Forelimb muscle (tissue), 1 donor: ENCODE data around the gene CEP63. TPM values are rescaled to one million over a fixed set of nuclear protein-coding genes. Genes with fewer than 3 reads are reported as not detected.

ENCODE experiments used
- DNase-seq: peaks from one replicate; pipeline ENCODE4 v3.0.0-alpha.2; 2013; ENCODE audit warnings: low read depth
- polyA plus RNA-seq: library from polyadenylated mRNA; unstranded; fragments of 120-200 nt; gene quantifications from one replicate; pipeline ENCODE4 v1.2.1, GENCODE V29; 2013; ENCODE audit not compliant: insufficient read length

The CEP63 gene
- 35.9 TPM for polyA plus RNA-seq

DNA sequence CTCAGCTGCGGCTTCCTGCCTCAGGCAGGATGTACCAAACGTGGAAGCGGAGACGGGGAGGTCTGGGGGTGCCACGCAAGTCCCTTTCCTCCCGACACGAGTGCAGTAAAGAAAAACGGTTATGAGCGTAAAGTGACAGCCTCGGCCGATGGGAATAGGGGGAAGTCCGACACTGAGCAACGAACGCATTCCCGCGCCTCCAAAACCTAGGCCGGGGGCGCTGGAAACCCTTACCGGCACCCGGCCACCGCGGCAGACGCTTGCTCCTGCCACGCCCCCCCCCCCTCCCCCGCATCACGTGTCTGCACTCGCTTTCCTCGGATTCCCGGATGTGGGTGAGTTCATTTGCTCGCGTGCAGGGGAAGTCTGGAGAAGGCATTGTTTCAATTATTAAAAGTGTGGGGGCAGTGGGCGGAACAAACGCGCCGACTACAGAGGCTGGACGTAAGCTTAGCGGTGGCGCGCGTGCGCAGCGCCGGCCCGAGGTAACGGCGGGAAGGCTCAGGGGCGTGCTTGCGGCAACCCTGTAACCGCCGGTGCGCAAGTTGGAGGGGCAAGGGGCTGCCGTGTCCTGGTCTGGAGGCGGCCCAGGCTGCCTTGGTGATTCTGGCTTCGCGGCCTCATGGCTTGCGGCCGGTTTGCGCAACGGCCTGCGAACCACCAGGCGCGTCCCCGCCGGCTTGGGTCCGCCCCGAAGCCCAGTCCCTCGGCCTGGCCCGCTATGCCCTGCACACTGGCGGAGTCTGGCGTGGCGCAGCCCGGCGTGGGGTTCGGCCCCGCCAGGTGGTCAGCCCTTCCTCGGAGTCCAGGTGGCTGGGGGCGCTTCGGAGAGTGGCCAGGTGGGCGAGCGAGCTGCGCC is at the start of gene CEP63, which contains the start of gene ANAPC13:
TSS of gene CEP63 (plus strand) at position 340 of the 859 bp plus-strand sequence. CDS start 9,264 bp downstream, outside the sequence.
TSS of gene ANAPC13 (minus strand) at position 268 of the 859 bp plus-strand sequence. CDS start 3,081 bp downstream, outside the sequence.
- DNase-seq, result peak; percentile 96

GRCh38 chr3:134437211-134437752 is 48.6 kb upstream of the CEP63 start:
- DNase-seq, result no peak

GRCh38 chr3:134441321-134441720 is 44.5 kb upstream of the CEP63 start:
- no peak for DNase-seq

DNA sequence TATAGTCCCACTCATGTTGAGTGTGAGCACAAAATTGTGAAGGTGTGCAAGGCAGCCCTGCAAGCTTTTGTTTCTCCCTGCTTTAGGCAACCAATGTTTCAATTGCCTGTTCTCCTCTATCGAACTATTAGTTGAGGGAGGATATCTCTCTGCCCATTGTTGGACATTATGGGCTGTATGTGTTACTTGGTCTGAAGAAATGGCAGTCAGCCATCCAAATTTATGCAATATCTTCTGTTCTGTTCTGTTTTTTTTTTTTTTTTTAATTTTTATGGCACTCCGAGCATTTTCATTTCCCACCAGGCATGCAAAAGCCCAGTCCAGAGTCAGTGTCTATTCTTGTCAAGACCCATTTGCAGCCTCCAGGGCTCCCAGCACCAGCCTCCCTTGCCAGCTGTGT is 44.0 kb upstream of the CEP63 start:
- no peak for DNase-seq

GRCh38 chr3:134445095-134445494 is 40.8 kb upstream of the CEP63 start:
- no peak for DNase-seq

DNA sequence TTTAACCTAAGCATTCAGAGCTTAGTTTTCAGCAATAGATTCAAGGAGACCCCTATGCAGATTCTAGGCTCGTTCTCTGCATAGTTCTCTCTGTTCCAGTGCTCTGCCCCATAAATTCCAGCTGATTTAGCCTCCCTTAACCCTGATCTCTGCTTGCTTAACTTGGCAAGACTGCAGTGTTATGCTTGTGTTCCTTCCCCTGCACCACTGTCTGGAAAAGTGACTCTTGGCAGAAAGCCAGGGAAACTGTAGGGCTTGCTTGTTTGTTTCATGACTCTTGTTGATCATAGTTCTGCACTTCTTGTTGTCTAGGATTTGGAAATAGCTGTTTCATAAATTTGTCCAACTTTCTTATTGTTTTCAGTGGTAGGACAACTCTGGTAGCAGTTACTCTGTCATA is 40.2 kb upstream of the CEP63 start:
- no peak for DNase-seq

DNA sequence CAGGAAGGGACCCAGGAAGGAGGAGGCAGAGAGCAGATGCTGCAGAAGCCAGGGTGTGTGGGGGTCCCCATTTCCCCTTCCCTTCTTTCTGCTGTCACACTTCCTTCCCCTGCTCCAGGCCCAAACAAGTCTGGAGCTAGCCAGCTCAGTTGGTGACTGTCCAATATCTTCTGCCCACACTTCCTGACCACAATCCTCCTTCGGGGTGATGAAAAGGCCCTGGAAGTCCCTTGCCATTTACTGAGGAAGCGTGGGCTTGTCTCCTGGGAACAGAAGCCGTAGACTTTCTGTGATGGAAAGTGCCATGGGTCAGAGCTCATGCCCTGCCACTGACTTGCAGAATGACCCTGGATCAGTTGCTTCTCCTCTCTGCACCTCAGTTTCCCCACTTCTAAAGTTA is 39.1 kb upstream of the CEP63 start:
- DNase-seq, result no peak

DNA sequence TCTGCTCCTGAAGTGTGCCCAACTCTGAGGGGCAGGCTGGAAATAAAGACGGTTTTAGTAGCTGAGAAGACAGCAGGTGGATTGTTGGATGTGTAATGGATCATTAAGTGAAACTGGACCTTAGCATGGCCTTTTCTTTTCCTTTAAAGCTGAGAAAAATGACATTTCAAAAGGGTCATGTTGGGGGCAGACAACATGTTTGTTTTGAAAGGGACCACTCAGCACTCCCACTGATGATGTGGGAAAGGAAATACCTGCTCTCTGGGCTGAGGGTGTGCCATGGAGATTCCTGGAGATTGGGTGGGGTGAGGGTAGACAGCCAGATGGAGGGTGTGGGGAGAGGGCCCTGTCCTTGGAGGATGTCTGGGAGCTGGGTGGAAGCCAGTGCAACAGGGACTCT is 38.5 kb upstream of the CEP63 start:
- no peak for DNase-seq

GRCh38 chr3:134448664-134449063 is 37.2 kb upstream of the CEP63 start:
- no peak for DNase-seq

DNA sequence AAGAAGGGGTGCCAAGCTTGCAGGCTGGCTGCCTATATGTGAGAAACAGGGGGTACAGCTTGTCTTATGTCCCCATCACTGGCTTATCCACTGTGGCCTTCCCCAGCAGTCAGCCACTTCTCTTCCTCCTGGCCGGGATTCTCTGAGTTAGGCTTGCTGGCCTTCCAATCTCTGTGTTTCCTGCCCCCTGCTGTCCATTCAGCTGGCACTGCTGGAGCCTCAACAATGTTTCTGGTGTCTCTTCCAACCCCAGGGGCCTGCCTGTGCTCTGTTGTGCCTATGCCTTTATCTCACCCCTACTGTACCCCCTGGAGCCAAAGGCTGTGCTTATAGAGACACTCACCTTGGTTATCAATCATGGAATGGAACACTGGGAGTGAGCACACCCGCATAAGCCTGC is 36.6 kb upstream of the CEP63 start:
- DNase-seq, result no peak

DNA sequence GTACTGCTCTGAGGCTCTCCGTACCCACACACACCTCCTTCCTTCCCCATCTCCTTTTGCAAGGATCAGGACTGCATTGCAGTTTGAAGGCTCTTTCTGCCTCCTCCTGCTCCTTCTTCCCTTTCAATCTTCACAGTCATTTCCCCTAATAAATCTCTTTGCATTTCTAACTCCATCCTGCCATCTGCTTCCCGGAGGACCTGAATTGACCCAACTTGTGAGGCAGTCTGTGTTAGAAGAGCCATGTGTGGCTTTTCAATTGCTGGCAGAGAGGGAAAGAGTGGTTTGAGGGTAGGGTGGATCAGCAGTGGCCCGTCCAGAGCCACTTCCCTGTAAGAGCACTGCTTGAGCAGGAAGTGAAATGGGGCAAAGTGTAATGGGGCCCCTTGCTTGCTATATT is 35.9 kb upstream of the CEP63 start:
- DNase-seq, result no peak

- DNase-seq, result no peak
These were observed 32.2 kb upstream of the CEP63 start for GRCh38 chr3:134453631-134454030.

GRCh38 chr3:134457376-134458074 is 28.3 kb upstream of the CEP63 start:
- DNase-seq, result no peak

- DNase-seq, result no peak
These were observed 27.4 kb upstream of the CEP63 start for GRCh38 chr3:134458406-134458945.

DNA sequence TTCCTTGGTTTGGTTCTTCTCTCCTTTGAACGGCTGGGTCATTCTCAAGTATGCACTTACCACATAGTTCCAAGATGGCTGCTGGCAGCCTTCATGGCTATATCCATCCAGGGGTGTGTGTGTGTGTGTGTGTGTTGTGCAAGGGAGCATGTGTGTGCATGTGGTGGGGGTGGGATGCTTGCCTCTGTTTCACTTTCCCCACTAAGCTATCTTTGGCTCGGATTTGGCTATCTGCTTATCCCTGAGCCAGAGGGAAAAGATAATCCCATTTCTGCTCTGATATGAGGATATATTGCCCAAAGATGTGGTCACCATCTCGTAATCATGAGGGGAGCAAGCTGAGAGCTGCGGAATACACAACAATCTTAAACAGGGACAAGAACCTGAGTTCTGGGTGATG is 26.3 kb upstream of the CEP63 start:
- no peak for DNase-seq

DNA sequence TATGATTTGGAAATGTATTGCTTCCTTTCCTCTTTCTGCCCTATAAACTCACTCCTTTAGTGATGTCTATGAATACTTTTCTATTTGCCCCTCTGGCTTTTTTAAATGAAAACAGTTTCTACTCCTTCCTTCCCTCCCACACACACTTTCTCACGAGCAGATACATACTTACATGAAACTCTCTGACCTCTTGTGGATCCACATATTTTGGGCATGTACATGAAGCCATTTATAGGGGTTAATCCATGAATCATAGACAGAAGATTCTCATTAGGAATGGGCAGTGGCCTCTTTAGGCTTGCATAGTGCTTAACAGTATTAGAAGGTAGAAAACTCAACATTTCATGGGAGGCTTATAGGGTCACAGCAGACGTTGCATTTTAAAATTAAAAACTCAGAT is 24.9 kb upstream of the CEP63 start:
- DNase-seq, result no peak

- no peak for DNase-seq
These were observed 23.4 kb upstream of the CEP63 start for GRCh38 chr3:134462331-134462941.

DNA sequence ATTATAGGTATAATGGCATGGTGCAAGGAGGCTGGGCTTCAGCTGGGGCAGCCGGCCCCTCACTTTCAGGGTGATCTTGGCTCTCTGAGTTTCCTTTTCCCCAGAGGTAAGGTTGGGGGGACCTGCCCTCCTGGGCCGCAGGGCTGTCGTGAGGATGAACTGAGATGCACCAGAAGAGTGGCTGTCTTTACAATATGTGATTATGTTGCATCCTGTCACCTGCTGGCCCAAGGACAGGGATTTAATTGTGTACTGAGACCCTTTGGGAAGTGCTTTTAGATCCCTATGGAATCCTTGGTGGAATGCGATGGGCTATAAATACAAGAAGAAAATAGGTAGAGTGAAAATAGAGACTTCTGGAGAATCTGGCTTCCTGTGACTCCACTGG is 22.2 kb upstream of the CEP63 start:
- DNase-seq, result no peak

DNA sequence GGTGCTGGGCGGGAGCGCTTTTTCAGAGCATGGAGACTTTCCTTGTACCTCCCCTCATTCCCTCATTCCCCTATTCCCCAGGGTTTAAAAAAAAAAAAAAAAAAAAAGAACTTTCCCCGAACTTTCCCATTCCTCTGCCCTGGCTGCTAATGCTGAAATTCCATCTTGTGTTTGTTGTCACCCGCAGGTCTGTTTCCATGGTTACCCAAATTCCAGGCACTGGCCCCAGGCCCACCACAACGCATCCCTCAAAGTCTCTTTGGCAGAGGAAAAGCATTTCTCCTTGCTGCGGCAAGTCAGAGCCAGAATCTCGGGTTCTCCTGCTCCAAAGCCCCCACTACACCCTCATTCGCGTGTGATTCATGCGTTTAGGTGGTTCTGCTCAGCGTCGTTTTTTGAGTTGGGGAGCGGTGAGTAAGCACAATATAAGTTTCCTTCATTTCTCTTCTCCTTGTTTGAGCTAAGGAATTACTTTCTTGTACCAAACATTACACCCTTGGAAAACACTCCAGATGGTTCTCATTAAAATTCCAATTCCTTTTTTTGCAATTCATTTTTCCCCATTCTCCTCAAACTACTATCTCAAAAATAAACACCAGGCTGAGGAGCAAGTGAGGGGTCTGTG is 21.7 kb upstream of the CEP63 start:
- peak; percentile 84 for DNase-seq

- peak; percentile 80 for DNase-seq
These were observed 21.0 kb upstream of the CEP63 start for GRCh38 chr3:134464689-134465365.

DNA sequence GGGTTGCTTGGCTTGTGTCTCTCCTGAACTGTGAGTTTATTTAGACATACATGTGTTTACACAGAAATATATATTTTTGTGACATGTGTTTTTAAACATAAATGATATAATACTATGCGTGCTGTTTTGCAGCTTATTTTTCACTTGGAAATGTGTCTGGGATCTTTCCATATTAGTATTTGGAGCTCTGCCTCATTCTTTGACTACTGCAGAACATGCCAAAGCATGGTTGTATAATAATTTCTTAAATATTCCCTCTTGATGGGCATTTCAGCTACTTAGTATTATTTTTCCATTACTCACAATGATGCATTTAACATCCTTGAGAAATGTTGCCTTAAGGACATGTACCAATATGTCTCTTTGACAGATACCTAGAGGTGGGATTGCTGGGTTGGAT is 19.5 kb upstream of the CEP63 start:
- no peak for DNase-seq
